LNCaP clone FGC (cell line): ENCODE results near the gene TNFRSF9.
A peak's percentile ranks its signal among the peaks of the same experiment; 100 is the strongest.

Experiments
- DNase-seq: peaks from one replicate; pipeline ENCODE4 v3.0.0-alpha.2; 2011; ENCODE audit warnings: low read depth
- H3K4me3 ChIP-seq: 2 replicates; pipeline ENCODE4 v1.5.1; 2011; ENCODE audit warnings: mild to moderate bottlenecking, low read depth, low read length, control low read depth
- CTCF ChIP-seq: IDR thresholded peaks from 2 replicates; pipeline ENCODE4 v1.5.1; 2012; ENCODE audit warnings: mild to moderate bottlenecking; ENCODE audit not compliant: control insufficient read depth, insufficient read depth; ENCODE audit errors: extremely low read depth

The TNFRSF9 gene

DNA sequence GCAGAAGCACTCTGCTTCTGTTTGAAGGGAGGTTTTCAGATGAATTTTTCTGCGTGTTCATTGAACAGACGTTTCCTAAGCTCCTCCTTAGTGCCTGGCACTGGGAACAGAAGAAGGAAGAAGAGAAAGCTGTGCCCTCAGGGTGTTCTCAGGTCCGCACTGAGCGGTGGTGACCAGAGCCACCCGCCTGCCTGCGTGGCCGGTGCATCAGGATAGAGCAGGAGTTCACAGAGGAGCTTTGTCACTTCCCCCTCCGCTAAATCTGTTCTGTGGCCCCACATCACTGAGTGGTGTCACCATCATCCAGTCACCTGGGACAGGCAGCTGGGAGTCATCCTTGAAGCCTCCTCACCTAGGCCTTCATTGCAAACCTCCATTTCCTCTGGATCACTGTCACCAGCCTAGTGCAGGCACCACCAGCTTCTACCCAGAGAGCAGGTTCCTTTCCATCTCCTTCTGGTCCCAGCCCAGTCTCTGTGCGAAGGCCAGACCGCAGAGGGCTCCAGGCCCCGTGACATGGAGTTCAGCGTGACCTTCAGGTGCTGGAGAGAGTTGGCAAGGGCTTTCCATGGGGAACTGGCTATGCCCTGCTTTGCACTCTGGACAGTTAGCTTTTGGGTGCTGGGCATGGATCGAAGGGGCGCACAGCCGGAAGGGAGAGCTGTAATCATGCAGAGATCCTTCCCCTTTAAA lies 42.6 kb upstream of the TNFRSF9 start:
- H3K4me3 ChIP-seq, result no peak overlapping the region
- no peak for DNase-seq
- no peak for TF ChIP-seq CTCF

DNA sequence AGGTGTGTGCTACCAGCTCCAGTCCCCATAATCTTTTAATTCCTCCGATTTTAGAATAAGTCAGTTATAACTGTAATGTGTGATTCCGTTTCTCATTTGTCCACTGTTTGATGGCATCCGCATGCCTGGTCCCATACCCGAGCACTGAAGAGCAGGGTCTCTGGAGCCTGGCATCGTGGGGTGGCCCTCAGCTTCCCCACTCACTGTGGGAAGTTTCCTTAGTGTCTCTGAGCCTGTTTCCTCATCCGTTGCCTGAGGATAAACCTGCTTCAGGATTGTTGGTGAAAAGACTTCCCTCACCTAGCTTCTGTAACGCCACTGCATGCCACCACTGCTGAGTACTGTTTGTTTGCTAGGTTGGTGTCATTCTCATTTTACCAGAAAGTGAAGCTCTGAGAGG lies 40.3 kb upstream of the TNFRSF9 start:
- DNase-seq, result no peak
- H3K4me3 ChIP-seq, result no peak overlapping the region
- no peak for TF ChIP-seq CTCF

DNA sequence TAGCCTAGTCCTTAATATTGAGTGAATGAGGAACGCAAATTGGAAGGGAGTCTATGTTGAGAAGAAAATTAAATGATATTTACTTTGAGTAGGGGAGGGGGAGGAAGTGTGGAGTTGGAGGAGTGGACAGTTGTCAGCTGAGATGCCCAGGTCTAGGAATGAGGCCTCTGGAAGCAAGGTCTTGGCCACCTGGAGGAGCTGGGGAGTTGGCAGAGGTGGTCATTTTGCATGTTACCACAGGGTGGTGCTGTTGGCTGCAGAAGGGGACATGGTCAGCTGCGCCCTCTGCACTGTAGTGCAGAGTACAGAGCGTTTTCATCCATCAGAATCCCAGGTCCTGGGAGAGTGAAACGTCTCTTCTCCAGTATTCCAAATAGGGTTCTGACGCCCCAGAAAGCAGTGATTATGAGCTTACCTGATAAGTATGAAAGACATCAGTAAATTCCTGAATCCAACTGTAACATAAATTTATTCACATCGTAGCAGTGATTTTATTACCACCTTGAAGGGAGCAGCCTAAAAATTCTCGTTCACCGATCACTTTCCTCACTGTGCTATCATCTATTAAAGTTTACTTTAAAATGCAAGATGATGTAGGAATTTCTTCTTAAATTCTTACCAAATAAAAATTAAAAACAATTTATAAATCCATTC lies 34.7 kb upstream of the TNFRSF9 start:
- no peak overlapping the region for H3K4me3 ChIP-seq
- TF ChIP-seq CTCF, result peak; percentile 99
- DNase-seq, result peak; percentile 89

- no peak for TF ChIP-seq CTCF
- no peak overlapping the region for H3K4me3 ChIP-seq
- DNase-seq, result no peak
Measured at GRCh38 chr1:7973086-7973485, 32.4 kb upstream of the TNFRSF9 start.

- H3K4me3 ChIP-seq, result no peak overlapping the region
- no peak for DNase-seq
- no peak for TF ChIP-seq CTCF
Measured at GRCh38 chr1:7972285-7972684, 31.6 kb upstream of the TNFRSF9 start.

GRCh38 chr1:7971024-7971423 lies 30.4 kb upstream of the TNFRSF9 start:
- DNase-seq, result peak; percentile 90
- TF ChIP-seq CTCF, result no peak
- 0 out of 2 replicates have a peak overlapping the region, but pooled peaks have one; percentile 4 for H3K4me3 ChIP-seq
